Frontal cortex (tissue), 4 donors: Measurements from ENCODE around the gene ARHGAP28. TPM values are rescaled to one million over a fixed set of nuclear protein-coding genes. Genes with fewer than 3 reads are reported as not detected.

Experiments used
- DNase-seq, 2 donors: peaks; one replicate each; pipeline ENCODE4 v3.0.0; 2012; ENCODE audit warnings: low spot score in 2 of 2
- FAIRE-seq: peaks from 2 replicates; lab custom pipeline; 2012; peaks lifted over from hg19 to GRCh38; lab: Jason Lieb, UNC
- total RNA-seq: library from RNA; depleted of rRNA; stranded (reverse); fragments of >200 nt; gene quantifications from one replicate; pipeline ENCODE4 v1.2.3, GENCODE V29; 2014
- donor health status: control.
- donor health status: control.
- donor health status: control.

ARHGAP28 gene
- total RNA-seq, 1 donor from 2014 or later, result 15.9 TPM

DNA sequence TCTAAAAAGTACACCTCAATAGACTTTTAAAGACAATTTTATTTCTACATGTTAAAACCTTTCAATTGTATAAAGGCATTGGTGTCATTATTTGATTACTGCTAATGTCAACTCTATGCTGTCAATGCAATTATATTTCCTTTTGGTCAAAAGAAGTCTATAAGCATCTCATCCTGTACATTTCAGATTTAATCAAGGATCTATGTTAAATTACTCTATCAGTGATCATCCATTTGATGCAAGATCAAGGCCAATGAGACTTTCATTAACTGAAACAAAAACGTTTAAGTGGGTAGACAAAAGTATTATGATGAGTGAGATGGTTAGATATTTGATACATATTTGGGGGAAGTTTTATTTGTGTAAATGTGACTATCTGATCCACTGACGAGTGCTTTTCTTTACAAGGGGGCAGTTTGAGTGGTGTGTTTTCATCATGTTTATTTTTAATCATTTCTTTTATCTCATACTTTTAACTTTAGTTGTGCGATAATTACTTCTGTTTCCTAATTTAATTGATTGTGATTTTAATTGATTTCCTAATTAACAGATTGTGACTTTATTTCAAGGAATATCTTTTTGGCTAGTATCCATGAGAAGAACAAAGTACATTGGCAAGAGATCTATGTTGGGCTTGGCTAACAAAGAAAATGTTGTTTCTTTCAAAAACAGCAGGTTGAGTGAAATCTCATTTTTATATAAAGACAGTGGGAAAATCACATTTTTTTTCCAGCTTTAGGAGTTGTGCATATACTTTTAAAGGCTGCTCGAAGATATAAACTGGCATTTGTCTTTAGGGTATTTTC lies 1.1 kb downstream of the ARHGAP28 start:
- no peak for DNase-seq
- FAIRE-seq, result no peak

- DNase-seq (no peak), FAIRE-seq (no peak)
Measured at GRCh38 chr18:6731222-6731596, 1.7 kb downstream of the ARHGAP28 start.

DNA sequence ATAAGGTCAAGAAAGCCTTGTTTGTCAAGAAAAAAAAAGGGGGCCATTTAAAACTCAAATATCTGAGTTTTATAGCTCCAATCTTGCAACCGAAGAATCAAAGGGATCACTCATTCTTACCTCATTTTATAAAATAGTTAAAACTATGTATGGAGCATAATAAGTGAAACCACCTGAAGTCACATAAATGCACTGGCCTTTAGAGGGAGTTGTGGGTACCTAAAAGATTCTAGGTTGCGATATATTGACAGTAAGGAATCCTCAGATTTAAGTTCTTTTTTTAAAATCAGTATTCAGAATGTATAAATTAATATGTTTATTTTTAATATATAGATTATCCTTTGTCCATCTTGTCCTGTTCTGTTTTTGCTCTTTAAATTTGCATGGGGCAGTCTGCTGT lies 3.4 kb downstream of the ARHGAP28 start:
- DNase-seq (no peak), FAIRE-seq (no peak)

DNA sequence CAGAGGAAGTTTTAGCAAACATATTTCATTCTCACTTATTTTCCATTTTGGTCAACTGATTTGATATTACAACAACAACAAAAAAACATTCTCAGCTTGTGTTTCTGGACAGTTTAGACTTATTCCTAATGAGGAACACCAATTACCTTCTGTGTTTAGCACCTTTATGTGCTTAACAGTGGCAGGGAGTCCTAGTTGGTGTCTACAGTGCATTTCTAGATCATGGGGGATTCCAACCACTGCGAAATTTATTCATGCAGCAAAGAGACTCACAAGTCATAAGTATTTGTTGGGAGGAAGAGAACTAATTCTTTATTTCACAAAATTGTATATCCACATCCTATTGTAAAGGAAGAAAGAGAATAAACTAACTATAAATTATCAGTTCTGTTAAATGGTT lies 4.2 kb downstream of the ARHGAP28 start:
- DNase-seq, result no peak
- no peak for FAIRE-seq

- no peak for DNase-seq
- no peak for FAIRE-seq
Measured at GRCh38 chr18:6734726-6735430, 5.4 kb downstream of the ARHGAP28 start.

DNA sequence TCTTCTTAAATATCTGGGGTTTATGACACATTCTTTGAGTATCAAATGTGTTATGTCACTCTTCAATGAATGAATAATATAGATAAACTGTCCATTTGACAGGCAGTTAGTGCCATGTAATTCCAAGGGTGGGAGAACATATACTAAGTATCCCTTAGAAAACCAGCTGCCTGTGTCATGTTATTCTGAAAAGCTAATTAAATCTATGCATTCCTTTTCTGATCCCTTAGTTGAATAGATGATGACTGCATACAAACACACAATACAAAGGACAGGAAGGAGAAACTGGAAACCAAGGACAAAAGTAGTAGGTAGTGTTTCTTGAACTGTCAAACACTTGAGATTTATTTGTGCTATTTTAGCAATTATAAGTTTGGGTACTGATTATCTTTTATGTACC lies 8.3 kb downstream of the ARHGAP28 start:
- no peak for FAIRE-seq
- no peak for DNase-seq

DNA sequence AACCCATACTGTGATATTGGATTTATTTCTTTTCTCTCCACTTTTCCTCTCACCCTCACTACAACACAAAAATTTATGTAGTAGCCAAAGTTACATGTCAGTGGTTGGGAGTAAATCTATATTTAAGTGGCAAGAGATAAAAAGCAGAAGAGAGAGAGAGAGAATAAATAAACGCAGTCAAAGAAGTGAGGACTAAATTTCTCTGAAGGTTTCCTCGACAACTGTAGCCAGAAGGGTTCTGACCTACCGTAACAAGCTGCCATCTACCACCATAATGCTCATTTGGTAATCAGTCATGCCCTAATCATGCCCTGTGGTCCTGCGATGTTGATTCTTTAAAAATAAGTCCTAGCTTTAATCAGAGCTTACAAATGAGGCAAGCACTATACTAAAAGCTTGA lies 9.1 kb downstream of the ARHGAP28 start:
- no peak for DNase-seq
- FAIRE-seq, result no peak

DNA sequence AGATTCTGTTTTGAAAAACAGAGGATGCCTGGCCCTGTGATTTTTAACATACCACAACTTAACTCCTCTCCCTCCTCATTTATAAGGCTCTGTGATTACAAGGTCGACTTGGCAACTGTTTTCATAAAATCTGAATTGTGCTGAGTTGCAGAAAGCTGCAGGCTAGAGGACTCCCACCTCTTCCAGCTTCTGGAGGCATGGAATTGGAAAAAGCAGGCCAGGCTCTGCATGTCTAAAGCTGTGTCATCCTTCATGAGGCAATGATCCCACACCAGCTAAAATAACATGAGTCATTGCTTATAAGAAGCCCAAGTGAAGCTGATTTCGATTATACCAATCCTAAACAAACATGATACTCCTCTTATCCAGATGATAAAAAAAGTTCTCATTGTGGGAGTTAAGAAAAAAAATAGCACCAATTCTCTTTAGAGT lies 11.7 kb downstream of the ARHGAP28 start:
- FAIRE-seq (no peak), DNase-seq (peak in 1 of 2 donors; percentile 8)

DNA sequence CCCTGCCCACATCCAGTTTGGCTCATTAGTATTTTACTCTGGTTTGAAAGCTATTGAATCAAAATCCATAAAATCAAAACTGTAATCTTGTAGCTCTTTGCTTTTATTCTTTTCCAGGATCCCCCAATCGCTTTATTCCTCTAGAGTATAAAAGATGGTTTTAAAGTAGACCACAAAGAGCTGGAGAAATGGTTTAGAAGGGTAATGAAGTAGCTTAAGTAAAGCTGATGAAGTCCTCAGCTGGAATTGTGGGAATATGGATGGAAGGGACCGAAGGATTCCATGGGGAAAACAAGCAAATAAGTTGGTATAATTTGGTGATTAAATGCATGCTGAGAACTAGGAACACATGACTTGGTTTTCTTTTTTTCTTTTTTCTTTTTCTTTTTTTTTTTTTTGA lies 12.3 kb downstream of the ARHGAP28 start:
- FAIRE-seq, result no peak
- DNase-seq, result no peak

DNA sequence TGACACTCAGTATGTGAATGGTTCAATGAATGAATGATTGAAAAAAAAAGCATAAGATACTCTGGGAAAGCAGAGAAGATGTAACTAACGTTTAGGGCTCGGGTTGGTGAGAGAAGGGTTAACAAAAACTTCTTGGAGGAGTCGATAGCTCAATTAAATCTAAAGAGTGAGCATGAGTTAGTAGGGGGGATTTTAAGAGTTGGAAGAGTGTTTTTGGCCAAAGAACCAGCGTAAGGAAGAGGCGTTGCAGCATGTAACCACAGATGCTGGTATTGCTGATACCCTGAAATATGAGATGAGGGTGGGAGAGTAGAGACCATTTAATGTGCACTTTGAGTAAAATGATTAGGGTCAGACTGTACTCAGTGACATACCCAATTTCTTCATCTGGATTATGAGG lies 14.5 kb downstream of the ARHGAP28 start:
- no peak for FAIRE-seq
- DNase-seq, result no peak

DNA sequence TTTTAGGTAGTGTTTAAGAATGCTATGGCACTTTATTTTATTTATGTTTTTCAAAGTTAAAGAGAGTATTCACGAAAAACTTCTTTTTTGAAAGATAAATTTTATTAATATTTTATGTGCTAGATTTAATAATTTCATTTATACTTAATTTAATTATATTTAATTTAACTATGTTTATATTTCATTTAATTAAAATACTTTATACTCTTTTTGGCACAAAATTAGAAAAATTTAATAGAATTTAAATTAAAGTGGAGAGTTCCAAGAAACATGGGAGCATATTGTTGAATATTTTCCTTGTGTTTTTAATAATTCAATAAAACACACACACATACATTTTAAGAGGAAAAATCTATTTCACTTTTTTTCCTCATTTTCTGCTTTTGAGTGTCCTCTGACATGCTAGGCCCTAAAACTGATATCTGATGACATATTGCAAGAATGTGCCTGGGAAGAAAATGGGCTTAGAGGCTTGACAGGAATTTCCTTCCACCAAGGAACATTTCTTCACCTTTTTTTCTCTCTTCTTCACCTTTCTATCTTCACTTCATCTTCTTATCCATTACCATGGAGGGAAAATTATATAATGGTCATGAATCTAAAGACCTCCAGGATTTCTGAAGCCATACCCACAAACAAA lies 15.4 kb downstream of the ARHGAP28 start:
- peak; percentile 95 for FAIRE-seq
- no peak for DNase-seq

DNA sequence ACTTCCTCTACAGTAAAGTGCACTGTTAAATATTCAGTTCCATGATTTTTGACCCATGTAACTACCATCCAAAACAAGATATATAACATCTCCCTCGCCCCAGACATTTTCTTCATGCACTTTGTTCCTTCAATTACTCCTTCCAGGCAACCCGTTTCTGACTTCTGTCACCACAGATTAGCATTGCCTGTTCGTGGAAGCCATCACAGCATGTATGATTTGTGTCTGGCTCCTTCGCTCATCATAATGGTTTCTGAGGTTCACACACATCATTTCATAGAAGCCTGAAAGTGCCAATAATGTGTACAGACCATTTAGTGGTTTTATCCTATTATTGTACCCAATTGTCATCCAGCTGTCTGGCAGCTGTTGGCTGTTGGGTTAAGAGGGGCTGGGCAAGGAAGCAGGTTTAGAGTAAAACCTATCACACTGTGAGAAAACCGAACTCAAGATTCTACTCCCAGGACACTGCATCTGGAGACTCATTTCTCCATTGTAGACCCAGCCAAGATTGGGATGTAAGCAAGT lies 16.1 kb downstream of the ARHGAP28 start:
- DNase-seq (no peak), FAIRE-seq (no peak)

DNA sequence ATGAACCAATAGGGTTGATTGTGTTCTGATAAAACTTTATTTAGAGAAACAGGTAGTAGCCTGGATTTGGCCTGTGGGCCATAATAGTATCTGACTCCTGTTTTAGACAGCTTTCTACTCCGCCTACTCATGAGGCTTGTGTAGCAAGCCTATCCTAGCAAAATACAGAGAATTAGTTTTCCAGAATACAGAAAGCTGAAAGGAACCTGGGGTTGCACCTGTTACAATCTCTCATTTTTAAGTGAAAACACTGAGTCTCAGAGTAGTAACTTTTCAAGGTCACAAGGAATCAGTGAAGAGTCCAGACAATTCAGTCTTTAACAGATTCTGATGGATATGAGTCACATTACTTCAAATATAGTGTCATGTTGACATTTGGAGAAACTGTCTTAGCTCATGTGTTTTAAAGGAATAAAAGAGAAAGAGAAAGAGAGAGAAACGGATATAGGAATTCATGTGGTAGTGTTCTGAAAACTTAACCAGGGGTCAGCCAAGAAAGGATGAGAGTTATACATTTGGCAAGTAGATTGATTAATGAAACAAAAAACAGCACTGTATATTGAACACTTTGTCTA lies 17.0 kb downstream of the ARHGAP28 start:
- FAIRE-seq, result no peak
- DNase-seq, result no peak

- no peak for FAIRE-seq
- no peak for DNase-seq
Measured at GRCh38 chr18:6747646-6748045, 18.1 kb downstream of the ARHGAP28 start.

- DNase-seq (no peak), FAIRE-seq (no peak)
Measured at GRCh38 chr18:6748241-6748640, 18.7 kb downstream of the ARHGAP28 start.

GRCh38 chr18:6750411-6750810 lies 20.9 kb downstream of the ARHGAP28 start:
- no peak for FAIRE-seq
- no peak for DNase-seq

- DNase-seq (no peak), FAIRE-seq (no peak)
Measured at GRCh38 chr18:6751222-6751621, 21.7 kb downstream of the ARHGAP28 start.

DNA sequence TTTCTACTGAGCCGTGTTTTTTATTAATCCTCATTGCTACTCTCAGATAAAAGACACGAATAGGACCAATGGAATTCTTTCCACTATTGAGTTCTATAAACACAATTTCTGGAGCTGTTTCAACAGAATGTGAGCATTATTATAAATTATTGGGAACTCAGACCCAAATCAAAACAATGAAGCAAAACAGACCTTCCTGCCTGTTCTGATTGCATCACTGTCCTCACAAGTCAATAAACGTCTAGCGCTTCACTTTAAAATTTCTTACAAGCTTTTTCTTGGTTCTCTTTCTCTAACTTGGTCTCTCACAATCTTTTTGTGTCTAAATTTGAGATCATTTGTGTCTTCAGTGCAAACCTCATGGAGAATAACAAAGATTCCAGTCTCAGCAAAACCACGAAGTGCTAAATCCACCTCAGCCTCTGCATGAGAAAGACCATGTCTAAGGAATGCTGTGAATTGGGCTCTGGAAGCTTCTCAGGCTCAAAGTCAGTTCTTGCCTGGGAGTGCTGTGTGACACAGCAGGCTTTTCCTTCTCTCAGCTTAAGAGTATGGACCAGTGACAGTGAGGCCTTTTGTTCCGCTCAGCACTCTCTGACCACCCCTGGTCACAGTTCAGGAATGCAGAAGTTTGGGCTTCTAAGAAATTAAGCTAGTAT lies 22.8 kb downstream of the ARHGAP28 start:
- no peak for FAIRE-seq

GRCh38 chr18:6755107-6755506 lies 25.6 kb downstream of the ARHGAP28 start:
- DNase-seq, result no peak
- FAIRE-seq, result no peak

More for the DNA sequence above, 22.8 kb downstream of the ARHGAP28 start:
- no peak for DNase-seq

- no peak for FAIRE-seq
- no peak for DNase-seq
Measured at GRCh38 chr18:6757931-6758330, 28.4 kb downstream of the ARHGAP28 start.
